ENCODE data around the gene VIP.
"Not testable (repeated sequence)": the region's sequence is repeated elsewhere in the genome, so short reads cannot be mapped to it uniquely, and the experiment has no call there.

VIP gene

GRCh38 chr6:152750694-152751093 lies at the start of gene VIP:
VIP (plus strand) TSS chr6:152750797; CDS start chr6:152752178, 1,381 bp downstream.
- Histone ChIP-seq H2AFZ (ENCODE audit: low read depth, low read length, severe bottlenecking) (no peak within 1 kb of the TSS), H3K27ac (ENCODE audit: low read depth, low read length) (no peak within 1 kb of the TSS), H3K9ac (ENCODE audit: low read length) (no peak within 1 kb of the TSS), H3K9me2 (replicated peaks; ENCODE audit: insufficient read depth, low read length) (no peaks in the 10 kb centered on the region), H3K4me3 (ENCODE audit: insufficient read depth, low read length, poor library complexity, severe bottlenecking) (no peak within 1 kb of the TSS), H3K36me3 (ENCODE audit: low read length) (no peaks in the 10 kb centered on the region), H3F3A (ENCODE audit: insufficient read depth) (no peaks in the 10 kb centered on the region), H3K79me2 (ENCODE audit: insufficient read depth, low read length) (no peaks in the 10 kb centered on the region), H4K20me1 (ENCODE audit: low read depth, low read length) (no peaks in the 10 kb centered on the region), H3K27me3 (ENCODE audit: low read length) (no peaks in the 10 kb centered on the region), H3K9me3 (ENCODE audit: insufficient read depth, low read length) (no peaks in the 10 kb centered on the region), H3K4me2 (ENCODE audit: low read depth, low read length, poor library complexity, severe bottlenecking) (no peak within 1 kb of the TSS)
- TF ChIP-seq EZH2phosphoT487 (conservative IDR thresholded peaks at IDR 0.05; ENCODE audit: low read length), result no peak
- TF ChIP-seq, protein P1, sequence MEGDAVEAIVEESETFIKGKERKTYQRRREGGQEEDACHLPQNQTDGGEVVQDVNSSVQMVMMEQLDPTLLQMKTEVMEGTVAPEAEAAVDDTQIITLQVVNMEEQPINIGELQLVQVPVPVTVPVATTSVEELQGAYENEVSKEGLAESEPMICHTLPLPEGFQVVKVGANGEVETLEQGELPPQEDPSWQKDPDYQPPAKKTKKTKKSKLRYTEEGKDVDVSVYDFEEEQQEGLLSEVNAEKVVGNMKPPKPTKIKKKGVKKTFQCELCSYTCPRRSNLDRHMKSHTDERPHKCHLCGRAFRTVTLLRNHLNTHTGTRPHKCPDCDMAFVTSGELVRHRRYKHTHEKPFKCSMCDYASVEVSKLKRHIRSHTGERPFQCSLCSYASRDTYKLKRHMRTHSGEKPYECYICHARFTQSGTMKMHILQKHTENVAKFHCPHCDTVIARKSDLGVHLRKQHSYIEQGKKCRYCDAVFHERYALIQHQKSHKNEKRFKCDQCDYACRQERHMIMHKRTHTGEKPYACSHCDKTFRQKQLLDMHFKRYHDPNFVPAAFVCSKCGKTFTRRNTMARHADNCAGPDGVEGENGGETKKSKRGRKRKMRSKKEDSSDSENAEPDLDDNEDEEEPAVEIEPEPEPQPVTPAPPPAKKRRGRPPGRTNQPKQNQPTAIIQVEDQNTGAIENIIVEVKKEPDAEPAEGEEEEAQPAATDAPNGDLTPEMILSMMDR (IDR thresholded peaks at IDR 0.05; ENCODE audit: insufficient read depth, low read length, poor library complexity, severe bottlenecking), result no peak

GRCh38 chr6:152701081-152701862 lies 49.3 kb upstream of the VIP start:
- H3K4me2 ChIP-seq (ENCODE audit: low read depth, low read length, poor library complexity, severe bottlenecking), result no peak overlapping the region
- H3K9me2 ChIP-seq (replicated peaks; ENCODE audit: insufficient read depth, low read length), result no peaks in the 10 kb centered on the region
- H3K9me3 ChIP-seq (ENCODE audit: insufficient read depth, low read length), result no peaks in the 10 kb centered on the region
- H3K27me3 ChIP-seq (ENCODE audit: low read length), result no peaks in the 10 kb centered on the region
- H3K9ac ChIP-seq (ENCODE audit: low read length), result no peak overlapping the region
- no peaks in the 10 kb centered on the region; the same call in 1 of the 2 replicates for H3K36me3 ChIP-seq (ENCODE audit: low read length)
- H4K20me1 ChIP-seq (ENCODE audit: low read depth, low read length), result no peaks in the 10 kb centered on the region
- no peaks in the 10 kb centered on the region for H3K79me2 ChIP-seq (ENCODE audit: insufficient read depth, low read length)
- no peak overlapping the region for H3K27ac ChIP-seq (ENCODE audit: low read depth, low read length)
- H3K4me3 ChIP-seq (ENCODE audit: insufficient read depth, low read length, poor library complexity, severe bottlenecking), result no peak overlapping the region
- H3F3A ChIP-seq (ENCODE audit: insufficient read depth), result 0 out of 2 replicates have a peak, but pooled peaks cover 4% of the 10 kb centered on the region
- no peak overlapping the region for H2AFZ ChIP-seq (ENCODE audit: low read depth, low read length, severe bottlenecking)
- no peak for TF ChIP-seq EZH2phosphoT487 (conservative IDR thresholded peaks at IDR 0.05; ENCODE audit: low read length)
- TF ChIP-seq, protein P1 (IDR thresholded peaks at IDR 0.05; ENCODE audit: insufficient read depth, low read length, poor library complexity, severe bottlenecking), result no peak

- H2AFZ ChIP-seq (ENCODE audit: low read depth, low read length, severe bottlenecking), result no peak overlapping the region
- H3K9me2 ChIP-seq (replicated peaks; ENCODE audit: insufficient read depth, low read length), result no peaks in the 10 kb centered on the region
- H3K4me3 ChIP-seq (ENCODE audit: insufficient read depth, low read length, poor library complexity, severe bottlenecking), result no peak overlapping the region
- H3K27ac ChIP-seq (ENCODE audit: low read depth, low read length), result no peak overlapping the region
- no peaks in the 10 kb centered on the region for H3K9me3 ChIP-seq (ENCODE audit: insufficient read depth, low read length)
- no peaks in the 10 kb centered on the region; the same call in 1 of the 2 replicates for H3K36me3 ChIP-seq (ENCODE audit: low read length)
- TF ChIP-seq, protein P1 (IDR thresholded peaks at IDR 0.05; ENCODE audit: insufficient read depth, low read length, poor library complexity, severe bottlenecking), result no peak
- no peak for TF ChIP-seq EZH2phosphoT487 (conservative IDR thresholded peaks at IDR 0.05; ENCODE audit: low read length)
- 0 out of 2 replicates have a peak, but pooled peaks cover 4% of the 10 kb centered on the region for H3F3A ChIP-seq (ENCODE audit: insufficient read depth)
- no peak overlapping the region for H3K9ac ChIP-seq (ENCODE audit: low read length)
- H3K27me3 ChIP-seq (ENCODE audit: low read length), result no peaks in the 10 kb centered on the region
- no peak overlapping the region for H3K4me2 ChIP-seq (ENCODE audit: low read depth, low read length, poor library complexity, severe bottlenecking)
- no peaks in the 10 kb centered on the region for H4K20me1 ChIP-seq (ENCODE audit: low read depth, low read length)
- H3K79me2 ChIP-seq (ENCODE audit: insufficient read depth, low read length), result no peaks in the 10 kb centered on the region
Measured at GRCh38 chr6:152701863-152702401, 48.7 kb upstream of the VIP start.

GRCh38 chr6:152703750-152704149 lies 46.8 kb upstream of the VIP start:
- not testable (repeated sequence) for H3F3A ChIP-seq (ENCODE audit: insufficient read depth); H3K27me3 ChIP-seq (ENCODE audit: low read length); H2AFZ ChIP-seq (ENCODE audit: low read depth, low read length, severe bottlenecking)

More at GRCh38 chr6:152703750-152704149, 46.8 kb upstream of the VIP start:
- not testable (repeated sequence) for H3K9ac ChIP-seq (ENCODE audit: low read length); H3K4me2 ChIP-seq (ENCODE audit: low read depth, low read length, poor library complexity, severe bottlenecking); H3K4me3 ChIP-seq (ENCODE audit: insufficient read depth, low read length, poor library complexity, severe bottlenecking); H3K27ac ChIP-seq (ENCODE audit: low read depth, low read length); H4K20me1 ChIP-seq (ENCODE audit: low read depth, low read length); H3K36me3 ChIP-seq (ENCODE audit: low read length); H3K79me2 ChIP-seq (ENCODE audit: insufficient read depth, low read length); H3K9me3 ChIP-seq (ENCODE audit: insufficient read depth, low read length); H3K9me2 ChIP-seq (replicated peaks; ENCODE audit: insufficient read depth, low read length)

All from SU-DHL-6 (cell line).